Ramos (cell line): ENCODE data around the gene PPP2R5C.

Experiments
- in situ Hi-C: fragments of 300-500 bp; cut with MboI; formaldehyde crosslinking; loops from one replicate; pipeline ENCODE4 v1.14.3; 2022; ENCODE audit warnings: low sequenced_read_pairs; ENCODE audit not compliant: unreplicated experiment

Gene PPP2R5C

DNA sequence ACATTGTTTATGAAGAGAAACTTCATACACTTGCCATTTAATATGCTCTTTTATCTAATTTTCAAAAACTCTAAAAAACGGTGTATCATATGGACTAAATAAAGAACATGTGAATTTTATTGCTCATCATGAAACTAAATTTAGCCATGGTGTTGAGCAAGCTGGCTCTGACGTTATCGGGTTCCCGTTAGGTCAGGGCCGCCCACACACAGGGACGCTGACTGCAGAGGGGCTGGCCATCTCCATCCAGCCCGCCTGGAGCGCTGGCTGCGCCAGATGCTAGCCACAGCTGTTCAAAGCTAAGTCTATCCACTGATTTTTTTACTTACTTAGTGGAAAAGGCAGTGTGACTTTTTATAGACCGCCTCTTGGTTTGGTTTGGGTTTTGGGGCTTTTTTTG lies 166.3 kb downstream of the PPP2R5C start:
- in situ Hi-C loops, result no loop called here

DNA sequence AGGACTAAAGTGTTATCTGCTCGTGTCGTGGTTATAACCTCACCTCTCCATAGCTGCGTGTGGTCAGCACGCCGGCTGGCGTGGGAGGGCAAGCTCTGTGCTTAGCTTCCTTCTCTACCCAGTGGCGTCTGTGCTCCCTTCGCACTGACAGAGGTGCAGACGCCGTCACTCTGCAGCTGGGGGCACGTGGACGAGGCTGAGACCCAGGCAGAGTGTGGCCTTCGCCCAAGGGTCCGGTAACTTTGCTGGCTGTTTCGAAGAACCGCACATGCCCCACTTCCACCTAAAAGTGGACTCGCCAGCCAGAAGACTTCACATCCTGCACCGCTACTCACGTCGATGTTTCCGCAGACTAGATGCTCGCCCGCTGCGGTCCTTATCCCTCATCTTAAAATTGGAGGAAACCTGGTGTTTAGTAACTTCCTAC lies 166.9 kb downstream of the PPP2R5C start:
- in situ Hi-C loops, result no loop called here

DNA sequence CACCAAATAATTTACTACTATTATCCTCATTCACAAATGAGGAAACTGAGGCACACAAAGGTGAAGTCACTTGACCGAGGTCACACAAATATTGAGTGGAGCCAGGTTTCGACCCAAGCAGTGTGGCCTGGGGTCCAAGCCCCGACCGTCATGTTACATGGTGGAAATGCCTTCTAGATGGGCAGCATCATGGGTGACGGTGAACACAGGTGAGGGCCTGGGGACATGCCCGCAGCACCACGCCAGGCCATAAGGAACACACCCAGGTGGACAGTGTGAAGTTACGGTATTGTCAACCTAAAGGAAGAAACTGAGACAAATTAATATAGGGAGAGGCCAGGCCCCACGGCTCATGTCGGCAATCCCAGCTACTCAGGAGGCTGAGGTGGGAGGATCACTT lies 167.6 kb downstream of the PPP2R5C start:
- in situ Hi-C loops, result no loop called here

DNA sequence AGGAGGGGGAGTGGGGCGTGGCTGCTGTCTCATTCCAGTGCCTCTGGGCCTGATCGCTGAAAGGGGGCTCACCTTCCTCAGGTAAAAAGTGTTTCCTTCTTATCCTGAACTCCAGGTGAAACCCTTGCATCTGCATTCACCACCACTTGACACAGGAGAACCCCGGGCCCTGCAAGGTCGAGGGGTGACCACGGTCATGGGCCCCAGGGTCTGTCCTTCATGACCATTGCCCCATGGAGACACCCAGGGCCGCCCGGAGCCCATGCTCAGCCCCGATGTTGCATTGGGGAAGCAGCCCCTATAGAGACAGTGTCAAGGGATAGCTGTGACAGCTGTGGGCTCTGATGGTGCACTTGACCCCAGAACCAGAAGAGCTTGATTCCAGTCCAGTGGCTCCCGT lies 168.4 kb downstream of the PPP2R5C start:
- in situ Hi-C loops, result no loop called here

DNA sequence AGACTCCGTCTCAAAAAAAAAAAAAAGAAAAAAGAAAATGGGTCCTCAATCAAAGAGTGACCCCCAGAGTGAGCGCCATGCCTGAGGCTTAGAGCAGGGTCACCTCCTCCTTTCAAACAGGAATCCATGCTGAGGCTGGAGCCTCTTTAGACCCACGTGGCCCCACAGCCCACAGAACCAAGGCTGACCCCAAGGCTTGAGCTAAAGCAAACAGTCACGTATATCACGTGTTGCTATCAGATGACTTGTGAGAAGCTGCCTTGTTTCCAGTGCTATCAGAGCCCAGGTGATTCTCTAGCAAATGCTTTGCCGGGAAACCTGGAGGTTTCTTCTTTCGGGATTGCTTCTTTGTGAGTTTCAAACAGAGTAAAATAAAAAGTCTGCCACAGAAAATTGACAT lies 171.2 kb downstream of the PPP2R5C start:
- in situ Hi-C loops, result no loop called here

DNA sequence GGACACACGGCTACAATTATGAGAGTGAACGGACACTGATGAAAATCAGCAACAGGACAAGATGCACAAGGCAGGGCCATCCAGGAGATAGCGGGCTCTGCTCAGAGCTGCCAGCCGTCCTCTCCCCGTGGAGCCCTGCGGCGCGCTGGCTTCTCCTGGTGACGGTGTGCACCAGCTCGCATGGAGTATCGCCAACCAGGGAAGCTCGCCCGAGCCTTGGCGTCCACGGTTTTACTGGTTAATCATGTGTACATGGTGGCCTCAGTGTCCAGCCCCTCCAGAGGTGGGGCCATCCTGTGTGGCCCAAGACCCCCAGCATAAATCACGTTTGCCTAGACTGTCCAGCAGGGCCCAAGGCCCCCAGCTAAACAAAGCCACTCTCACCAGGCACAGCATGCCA lies 171.7 kb downstream of the PPP2R5C start:
- in situ Hi-C loops, result no loop called here

DNA sequence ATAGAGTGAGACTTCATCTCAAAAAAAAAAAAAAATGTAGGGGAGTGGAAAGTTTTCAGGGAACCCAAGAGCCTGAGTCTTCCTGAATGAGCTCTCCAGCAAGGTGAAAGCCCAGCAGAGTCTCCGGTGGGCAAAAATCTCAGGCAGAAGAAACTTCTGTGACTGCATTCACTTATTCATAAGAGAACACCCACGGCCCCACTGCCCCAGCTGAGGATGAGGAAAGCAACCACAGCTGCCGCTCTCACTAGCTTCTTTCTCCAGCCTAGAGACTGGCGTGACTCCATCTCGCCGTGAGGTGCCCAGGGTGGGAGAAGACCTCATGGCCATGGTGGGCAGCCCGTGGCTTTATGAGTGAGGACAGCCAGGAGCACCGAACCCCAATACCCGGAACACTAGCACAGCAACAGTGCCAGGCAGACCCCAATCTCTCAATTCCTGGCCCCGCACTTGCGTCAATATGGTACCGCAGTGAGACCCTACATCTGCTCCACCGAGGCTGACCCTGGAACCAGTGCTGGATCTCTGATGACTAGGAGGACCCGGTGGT lies 173.2 kb downstream of the PPP2R5C start:
- in situ Hi-C loops, result no loop called here

DNA sequence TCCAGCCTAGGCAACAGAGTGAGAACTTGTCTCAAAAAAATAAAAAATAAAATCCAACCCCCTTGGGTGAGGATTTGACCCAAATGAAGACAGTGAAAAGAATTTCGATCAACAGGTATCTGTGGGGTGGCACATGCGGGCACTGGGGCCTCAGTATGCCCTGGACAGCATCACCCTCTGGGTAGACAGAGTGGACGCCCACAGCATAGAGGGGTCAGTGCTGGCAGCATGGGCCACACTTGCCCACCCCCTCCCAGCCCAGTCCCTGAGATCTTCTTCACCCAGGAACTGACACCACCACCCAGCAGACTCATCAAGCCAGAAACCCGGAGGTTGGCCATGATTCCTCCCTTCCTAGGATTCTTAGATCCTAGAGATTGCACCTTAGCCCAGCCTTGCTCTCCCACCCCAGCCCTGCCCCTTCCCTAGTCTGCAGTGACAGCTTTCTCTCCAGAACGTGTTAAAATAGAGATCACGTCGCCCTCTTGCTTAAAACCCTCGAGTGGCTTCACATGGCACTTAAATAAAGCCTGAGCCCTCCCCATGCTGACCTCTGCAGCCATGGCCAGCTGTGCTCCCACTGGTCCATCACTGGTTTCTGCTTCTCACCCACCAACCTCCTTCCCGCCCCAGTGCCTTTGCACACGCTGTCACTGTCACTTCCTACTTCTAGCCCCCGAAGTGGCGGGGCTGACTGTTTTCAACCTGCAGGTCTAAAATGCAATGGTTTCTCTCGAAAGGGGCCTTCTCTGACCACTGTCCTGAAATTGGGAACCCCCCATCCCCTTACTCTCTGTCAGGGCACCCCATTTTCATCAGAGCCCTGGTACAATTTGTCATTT lies 176.6 kb downstream of the PPP2R5C start:
- in situ Hi-C loops, result no loop called here

DNA sequence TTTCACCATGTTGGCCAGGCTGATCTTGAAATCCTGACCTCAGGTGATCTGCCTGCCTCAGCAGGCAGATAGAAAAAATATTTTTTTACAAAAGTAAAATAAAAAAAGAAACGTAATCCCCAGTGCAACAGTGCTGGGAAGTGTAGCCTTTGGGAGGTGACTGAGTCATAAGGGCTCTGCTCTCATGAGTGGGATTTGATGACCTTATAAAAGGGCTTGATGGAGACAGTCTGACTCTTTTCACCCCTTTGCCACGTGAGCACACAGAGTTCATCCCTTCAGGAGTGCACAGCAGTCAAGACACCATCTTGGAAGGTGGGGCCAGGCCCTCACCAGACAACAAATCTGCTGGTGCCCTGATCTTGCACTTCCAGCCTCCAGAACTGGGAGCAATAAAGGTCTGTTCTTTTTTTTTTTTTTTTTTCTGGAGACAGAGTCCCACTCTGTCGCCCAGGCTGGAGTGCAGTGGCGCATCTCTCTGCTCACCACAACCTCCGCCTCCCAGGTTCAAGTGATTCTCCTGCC lies 178.2 kb downstream of the PPP2R5C start:
- in situ Hi-C loops, result no loop called here

DNA sequence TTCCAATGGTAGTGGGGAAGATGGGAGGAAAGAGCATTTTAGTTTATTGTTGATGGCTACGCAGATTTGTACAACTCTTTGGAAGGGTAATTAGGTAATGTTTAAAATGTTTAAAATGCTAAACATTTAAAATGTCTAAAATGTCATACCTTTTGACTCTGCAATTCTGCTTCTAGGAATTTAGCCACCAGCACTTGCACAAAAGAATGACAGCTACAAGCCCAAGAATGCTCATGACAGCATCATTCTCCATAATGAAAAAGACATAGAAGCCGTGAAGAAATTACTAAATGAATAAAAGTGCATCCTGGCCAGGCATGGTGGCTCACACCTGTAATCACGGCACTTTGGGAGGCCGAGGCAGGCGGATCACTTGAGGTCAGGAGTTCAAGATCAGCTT lies 182.9 kb downstream of the PPP2R5C start:
- in situ Hi-C loops, result no loop called here

DNA sequence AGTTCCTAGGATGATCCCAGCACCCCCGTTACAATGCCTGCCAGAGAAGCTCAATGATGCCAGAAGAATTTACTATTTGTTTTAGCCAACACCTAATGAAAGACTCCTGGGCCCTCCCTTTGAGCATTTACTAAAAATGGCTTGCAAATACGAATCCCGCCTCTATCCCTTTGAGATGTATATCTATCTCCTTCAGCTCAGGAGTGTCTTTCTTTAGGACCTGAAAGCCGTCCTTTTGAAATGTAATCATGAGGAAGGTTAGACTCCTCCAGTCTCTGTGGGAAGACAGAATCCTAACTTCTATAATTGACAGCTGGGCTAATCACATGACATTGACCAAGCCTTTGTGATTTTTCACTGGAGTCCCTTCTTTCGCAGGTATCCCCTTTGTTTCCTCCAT lies 183.7 kb downstream of the PPP2R5C start:
- in situ Hi-C loops, result loop anchor here (5.0 kb wide), 1 partner anchor 173 kb away; no protein-coding TSS in a partner anchor

DNA sequence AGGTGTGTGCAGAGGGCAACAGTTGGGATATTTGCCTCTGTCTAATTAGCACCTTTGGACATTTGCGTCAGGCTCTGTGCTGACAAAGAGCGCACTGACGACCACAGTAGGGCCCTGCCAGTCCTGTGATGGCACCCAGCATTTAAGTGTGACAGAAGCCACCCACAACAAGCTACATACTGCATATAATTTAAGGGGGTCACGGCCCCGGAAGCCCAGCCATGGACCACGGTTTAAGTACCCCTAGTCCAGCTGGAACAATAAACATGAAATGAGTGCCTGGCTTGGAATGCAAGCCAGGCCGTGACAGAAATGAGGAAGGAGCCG lies 186.0 kb downstream of the PPP2R5C start:
- in situ Hi-C loops, result loop anchor here (5.0 kb wide), 1 partner anchor 175 kb away; no protein-coding TSS in a partner anchor

DNA sequence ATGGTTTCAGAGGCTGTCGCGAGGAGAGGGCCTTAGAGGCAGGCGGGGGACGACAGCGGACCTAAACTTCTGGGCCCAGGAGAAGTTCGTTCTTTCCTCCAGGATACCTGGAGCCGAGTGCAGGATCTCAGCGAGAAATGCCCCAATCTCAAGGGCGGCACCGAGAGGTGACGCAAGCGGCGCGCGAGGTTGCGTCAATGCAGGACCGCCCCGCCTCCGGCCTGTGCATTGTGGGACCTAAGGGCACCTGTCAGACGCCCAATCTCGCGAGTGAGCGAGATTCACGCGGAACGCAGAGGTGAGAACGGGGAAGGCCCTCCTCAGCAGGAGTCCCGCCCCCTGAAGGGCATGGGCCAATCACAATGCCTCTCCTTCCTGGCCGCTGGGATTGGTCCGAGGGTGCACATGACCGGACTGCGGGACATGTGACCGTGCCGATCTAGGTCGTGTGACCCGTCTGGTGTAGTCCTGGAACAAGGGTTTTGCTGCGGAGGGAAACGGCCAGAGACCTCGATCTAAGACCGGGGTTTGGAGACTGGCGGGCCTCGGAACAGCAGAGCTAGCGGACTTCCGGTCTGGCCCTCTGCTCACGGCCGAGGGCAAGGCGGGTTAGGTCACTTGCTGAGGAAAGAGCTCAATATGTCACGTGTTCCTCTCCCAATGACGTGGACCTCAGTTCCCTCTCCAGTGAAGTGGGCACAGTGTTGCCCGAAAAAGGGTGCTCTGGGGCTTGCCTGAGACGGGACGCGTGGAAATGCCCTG lies 186.6 kb downstream of the PPP2R5C start:
- in situ Hi-C loops, result loop anchor here (5.0 kb wide), 1 partner anchor 176 kb away; no protein-coding TSS in a partner anchor

DNA sequence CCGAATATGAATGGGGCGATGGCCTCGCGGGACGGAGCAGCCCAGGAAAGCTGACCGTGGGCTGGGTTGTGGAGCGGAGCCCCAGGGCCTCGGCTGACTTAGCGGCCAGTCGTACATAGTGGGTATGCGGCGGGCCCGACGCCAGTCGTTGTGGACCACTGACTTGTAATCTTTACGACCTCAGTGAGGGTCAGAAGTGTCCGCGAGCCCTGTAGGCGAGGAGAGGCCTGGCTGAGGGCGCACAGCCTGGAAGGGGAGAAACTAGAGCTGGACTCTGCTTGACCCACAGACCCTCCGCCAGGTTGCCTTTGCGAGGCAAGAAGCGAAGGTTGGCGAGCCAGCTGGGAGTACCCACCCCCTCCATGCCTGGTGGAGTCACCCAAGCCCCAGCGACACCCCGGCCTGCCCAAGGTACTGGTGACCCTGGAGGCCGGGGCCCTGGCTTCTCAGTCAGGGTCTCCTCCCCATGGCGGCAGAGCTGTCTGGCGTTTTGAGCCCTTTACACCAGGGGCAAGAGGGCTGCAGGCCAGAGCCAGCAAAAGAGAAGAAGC lies 187.2 kb downstream of the PPP2R5C start:
- in situ Hi-C loops, result loop anchor here (5.0 kb wide), 1 partner anchor 176 kb away; no protein-coding TSS in a partner anchor

DNA sequence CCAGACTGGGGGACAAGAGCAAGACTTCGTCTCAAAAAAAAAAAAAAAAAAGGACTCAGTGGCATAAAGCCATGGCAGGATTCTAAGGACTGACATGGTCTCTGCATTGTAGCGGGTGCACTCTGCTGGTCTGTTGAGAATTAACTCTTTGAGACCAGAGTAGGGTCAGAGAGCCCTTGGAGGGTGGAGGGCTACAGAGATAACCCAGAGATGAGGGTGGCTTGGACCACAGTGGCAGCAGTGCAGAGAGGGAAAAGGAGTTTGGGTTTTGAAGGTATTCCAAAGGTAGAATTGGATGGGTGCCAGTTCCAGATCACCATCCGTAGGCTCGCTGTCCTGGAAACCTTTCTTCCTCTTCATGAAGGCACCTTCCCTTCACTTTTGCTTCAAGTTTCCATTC lies 188.6 kb downstream of the PPP2R5C start:
- in situ Hi-C loops, result loop anchor here (10.0 kb wide), 1 partner anchor 565 kb away; no protein-coding TSS in a partner anchor

DNA sequence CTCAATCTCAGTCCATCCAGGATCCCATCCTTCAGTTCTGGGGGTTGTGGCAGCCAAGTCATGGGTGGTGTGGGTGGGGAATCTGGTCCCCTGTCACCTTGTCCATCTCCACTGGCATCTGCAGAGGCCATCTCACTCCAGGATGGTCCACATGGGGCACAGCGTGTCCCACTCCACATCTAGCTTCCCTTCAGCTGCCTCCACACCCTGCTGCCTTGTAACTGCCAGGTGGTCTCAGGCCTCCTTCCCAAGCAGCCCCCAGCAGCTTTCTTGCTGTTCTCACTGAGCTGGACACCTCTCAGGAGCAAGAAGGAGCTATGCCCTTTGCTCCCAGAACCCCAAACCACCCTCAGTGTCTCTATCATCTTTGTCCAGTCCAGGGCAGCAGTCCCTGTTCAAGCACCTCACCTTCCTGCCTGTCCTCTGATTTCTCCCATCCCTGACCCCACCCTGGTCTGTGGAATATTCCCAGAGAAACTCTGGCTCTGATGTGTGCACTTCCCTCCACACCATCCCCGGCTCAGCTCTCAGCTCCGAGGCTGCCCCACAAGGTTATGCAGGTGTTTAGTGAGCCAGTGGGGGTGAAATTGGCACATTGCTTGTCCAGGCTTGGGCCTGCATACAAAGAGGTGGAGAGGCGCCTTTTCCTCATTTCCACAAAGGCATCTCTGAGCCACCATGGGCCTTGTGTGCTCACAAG lies 189.2 kb downstream of the PPP2R5C start:
- in situ Hi-C loops, result loop anchor here (10.0 kb wide), 1 partner anchor 564 kb away; no protein-coding TSS in a partner anchor

DNA sequence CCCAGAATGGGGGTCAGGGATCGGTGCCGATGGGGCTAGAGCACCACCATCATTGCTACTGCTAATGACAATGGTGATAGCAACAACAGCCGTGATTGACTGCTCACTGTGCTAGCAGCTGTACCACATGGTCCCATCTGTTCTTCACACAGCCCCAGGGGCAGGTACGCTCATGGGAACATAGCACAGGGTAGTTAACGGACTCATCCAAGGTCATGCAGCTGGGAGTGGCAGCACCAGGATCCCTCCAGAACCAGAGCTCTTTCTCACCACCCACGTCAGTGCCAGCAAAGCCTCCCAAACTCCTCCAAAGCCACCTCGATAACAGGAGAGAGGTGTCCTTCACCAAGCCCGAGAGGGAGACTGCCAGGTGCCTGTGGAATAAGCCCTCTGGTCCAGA lies 191.6 kb downstream of the PPP2R5C start:
- in situ Hi-C loops, result loop anchor here (10.0 kb wide), 1 partner anchor 562 kb away; no protein-coding TSS in a partner anchor

DNA sequence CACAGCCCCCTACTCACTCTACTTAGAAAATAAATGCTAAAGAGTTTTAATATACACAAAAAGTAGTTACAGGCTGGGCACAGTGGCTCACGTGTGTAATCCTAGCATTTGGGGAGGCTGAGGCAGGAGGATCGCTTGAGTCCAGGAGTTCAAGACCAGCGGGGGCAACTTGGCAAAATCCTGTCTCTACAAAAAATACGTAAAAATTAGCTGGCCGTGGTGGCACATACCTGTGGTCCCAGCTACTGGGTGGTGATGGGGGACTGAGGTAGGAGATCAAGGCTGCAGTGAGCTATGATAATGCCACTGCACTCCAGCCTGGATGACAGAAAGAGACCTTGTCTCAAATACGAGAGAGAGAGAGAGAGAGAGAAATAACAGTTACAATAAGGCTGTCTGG lies 193.0 kb downstream of the PPP2R5C start:
- in situ Hi-C loops, result loop anchor here (10.0 kb wide), 1 partner anchor 560 kb away; no protein-coding TSS in a partner anchor

DNA sequence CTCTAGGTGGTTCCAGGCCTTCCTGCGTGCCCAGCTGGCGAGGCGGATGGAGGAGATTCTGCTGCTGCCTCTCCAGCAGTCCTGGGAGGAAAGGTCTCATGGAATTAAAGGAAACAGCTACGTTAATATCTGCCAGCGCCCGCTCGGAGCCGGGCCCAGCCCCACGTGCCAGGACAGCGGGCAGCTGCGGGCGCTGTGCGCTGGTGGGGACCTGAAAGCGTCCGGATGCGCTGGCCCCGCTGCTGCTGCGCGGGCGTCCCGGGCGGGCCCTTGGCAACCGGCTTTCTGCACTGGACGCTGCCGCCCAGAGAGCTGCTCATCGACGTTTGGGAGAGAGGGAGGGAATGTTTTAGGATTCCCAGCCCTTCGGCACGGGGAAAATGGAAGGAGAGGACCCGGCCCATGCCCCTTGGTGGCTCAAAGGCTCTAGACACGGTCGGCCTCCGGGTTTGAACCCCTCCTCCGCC lies 194.2 kb downstream of the PPP2R5C start:
- in situ Hi-C loops, result loop anchor here (10.0 kb wide), 1 partner anchor 559 kb away; no protein-coding TSS in a partner anchor
